Measurements from ENCODE around the gene POLR3K.
"Not testable (repeated sequence)": the region's sequence is repeated elsewhere in the genome, so short reads cannot be mapped to it uniquely, and the experiment has no call there.

DNA sequence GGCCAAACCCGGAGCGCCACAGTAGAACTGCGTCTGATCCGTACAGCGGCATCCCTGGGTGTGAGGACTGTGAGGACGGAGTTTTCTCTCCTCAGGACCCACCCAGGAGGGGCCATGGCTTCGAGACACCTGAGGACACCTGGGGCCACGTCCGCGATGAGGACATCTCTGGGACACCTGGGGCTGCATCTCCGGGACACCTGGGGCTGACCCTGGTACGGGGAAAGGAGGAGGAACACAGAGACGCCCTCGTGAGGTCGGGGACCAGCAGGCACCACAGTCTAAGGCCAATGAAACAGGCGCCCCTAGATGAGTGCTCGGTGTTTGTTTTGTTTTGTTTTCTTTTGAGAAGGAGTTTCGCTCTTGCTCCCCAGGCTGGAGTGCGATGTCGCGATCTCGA, 29.3 kb downstream of the POLR3K start:
- TF ChIP-seq, protein P1, sequence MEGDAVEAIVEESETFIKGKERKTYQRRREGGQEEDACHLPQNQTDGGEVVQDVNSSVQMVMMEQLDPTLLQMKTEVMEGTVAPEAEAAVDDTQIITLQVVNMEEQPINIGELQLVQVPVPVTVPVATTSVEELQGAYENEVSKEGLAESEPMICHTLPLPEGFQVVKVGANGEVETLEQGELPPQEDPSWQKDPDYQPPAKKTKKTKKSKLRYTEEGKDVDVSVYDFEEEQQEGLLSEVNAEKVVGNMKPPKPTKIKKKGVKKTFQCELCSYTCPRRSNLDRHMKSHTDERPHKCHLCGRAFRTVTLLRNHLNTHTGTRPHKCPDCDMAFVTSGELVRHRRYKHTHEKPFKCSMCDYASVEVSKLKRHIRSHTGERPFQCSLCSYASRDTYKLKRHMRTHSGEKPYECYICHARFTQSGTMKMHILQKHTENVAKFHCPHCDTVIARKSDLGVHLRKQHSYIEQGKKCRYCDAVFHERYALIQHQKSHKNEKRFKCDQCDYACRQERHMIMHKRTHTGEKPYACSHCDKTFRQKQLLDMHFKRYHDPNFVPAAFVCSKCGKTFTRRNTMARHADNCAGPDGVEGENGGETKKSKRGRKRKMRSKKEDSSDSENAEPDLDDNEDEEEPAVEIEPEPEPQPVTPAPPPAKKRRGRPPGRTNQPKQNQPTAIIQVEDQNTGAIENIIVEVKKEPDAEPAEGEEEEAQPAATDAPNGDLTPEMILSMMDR (conservative IDR thresholded peaks at IDR 0.05 in 1 of 2, IDR thresholded peaks at IDR 0.05 in 1 of 2; ENCODE audit: low read depth in 1 of 2, low read length in 2 of 2), result not testable (repeated sequence)
- not testable (repeated sequence) for TF ChIP-seq EZH2 (IDR thresholded peaks at IDR 0.05; ENCODE audit: low read length, missing control alignments)

Data from fibroblast of lung (primary cell).